Endothelial cell of umbilical vein (primary cell): ENCODE results near the gene LRP2. TPM values are rescaled to one million over a fixed set of nuclear protein-coding genes. Genes with fewer than 3 reads are reported as not detected.

ENCODE experiments used
- BruUV-seq: library from RNA; stranded (reverse); fragments of 400-500 nt; replicated peaks from 2 replicates; lab custom pipeline; 2021; lab: Mats Ljungman, UMichigan
- CTCF ChIA-PET: fragments of 300-600, 350-600 bp; sonication (Branson Sonifier 250); formaldehyde crosslinking; loops from one replicate; lab custom pipeline; 2021; ENCODE audit warnings: antibody characterized with exemption, inconsistent platforms; lab: Charles Lee
- POLR2A ChIA-PET: fragments of 300-600, 350-600 bp; sonication (Branson Sonifier 250); formaldehyde crosslinking; loops from one replicate; lab custom pipeline; 2021; ENCODE audit warnings: antibody characterized with exemption, inconsistent platforms; lab: Charles Lee
- DNase-seq: peaks from one replicate; pipeline ENCODE4 v3.0.0-alpha.2; 2011; ENCODE audit warnings: low read depth, low spot score
- FAIRE-seq: peaks from 2 replicates; lab custom pipeline; 2011; peaks lifted over from hg19 to GRCh38; lab: Jason Lieb, UNC
- H2AFZ ChIP-seq: 2 replicates; pipeline ENCODE4 v1.6.0; 2012; ENCODE audit warnings: low read depth, low read length, control low read depth, inconsistent platforms
- H3K27ac ChIP-seq: 2 replicates; pipeline ENCODE4 v1.5.1; 2011; ENCODE audit warnings: low read depth, mild to moderate bottlenecking, control low read depth, low read length, moderate library complexity; ENCODE audit not compliant: insufficient read depth
- H3K27me3 ChIP-seq, 2 experiments: 2 replicates each; pipeline versions ENCODE4 v1.6.0 to v1.6.1; 2011; ENCODE audit warnings: low read length in 2 of 2, mixed read lengths in 1 of 2; ENCODE audit not compliant: control insufficient read depth in 2 of 2, insufficient read depth in 2 of 2
- H3K36me3 ChIP-seq, 2 experiments: 2 replicates in 1 of 2; 3 replicates in 1 of 2; pipeline ENCODE4 v1.5.1; 2011; ENCODE audit warnings: low read length in 2 of 2, mild to moderate bottlenecking in 1 of 2, moderate library complexity in 1 of 2; ENCODE audit not compliant: control insufficient read depth in 2 of 2, insufficient read depth in 2 of 2; ENCODE audit errors: extremely low read depth in 1 of 2
- H3K4me1 ChIP-seq: 3 replicates; pipeline ENCODE4 v1.5.1; 2011; ENCODE audit warnings: mild to moderate bottlenecking, low read length; ENCODE audit not compliant: control insufficient read depth, insufficient read depth; ENCODE audit errors: extremely low read depth
- H3K4me2 ChIP-seq: 2 replicates; pipeline ENCODE4 v1.6.1; 2011; ENCODE audit warnings: low read length, control low read depth, mixed read lengths; ENCODE audit not compliant: insufficient read depth
- H3K4me3 ChIP-seq, 3 experiments: fragments of 200-600 bp in 1 of 3; sonication (generic), shearing (Covaris generic) in 1 of 3; replicated peaks in 1 of 3; 2 replicates each; pipeline ENCODE4 v1.5.1; 2011 to 2016; ENCODE audit warnings: control low read depth in 3 of 3, low read length in 3 of 3, mild to moderate bottlenecking in 2 of 3, inconsistent platforms in 1 of 3, low read depth in 1 of 3, moderate library complexity in 1 of 3; ENCODE audit not compliant: insufficient read depth in 1 of 3
- H3K79me2 ChIP-seq: 2 replicates; pipeline ENCODE4 v1.6.0; 2012; ENCODE audit warnings: low read length, inconsistent platforms; ENCODE audit not compliant: control insufficient read depth, insufficient read depth
- H3K9ac ChIP-seq: replicated peaks from 2 replicates; pipeline ENCODE3; 2011; ENCODE audit warnings: low read length, control low read depth; ENCODE audit not compliant: insufficient read depth; ENCODE audit errors: extremely low read depth
- H3K9me1 ChIP-seq: replicated peaks from 3 replicates; pipeline ENCODE4 v1.6.0; 2011; ENCODE audit warnings: mild to moderate bottlenecking, low read length; ENCODE audit not compliant: control insufficient read depth, insufficient read depth; ENCODE audit errors: extremely low read depth
- H3K9me3 ChIP-seq: replicated peaks from 2 replicates; pipeline ENCODE4 v1.5.1; 2012; ENCODE audit warnings: low read length, inconsistent platforms; ENCODE audit not compliant: control insufficient read depth, insufficient read depth
- H4K20me1 ChIP-seq: replicated peaks from 2 replicates; pipeline ENCODE3; 2011; ENCODE audit warnings: mild to moderate bottlenecking, low read length; ENCODE audit not compliant: control insufficient read depth, insufficient read depth; ENCODE audit errors: extremely low read depth
- EZH2 ChIP-seq: IDR thresholded peaks from 2 replicates; pipeline ENCODE4 v1.6.1; 2012; ENCODE audit warnings: borderline replicate concordance, low read depth, mild to moderate bottlenecking, moderate library complexity, low read length, inconsistent platforms; ENCODE audit not compliant: severe bottlenecking
- FOS ChIP-seq: IDR thresholded peaks from 2 replicates; pipeline ENCODE4 v1.6.1; 2011; ENCODE audit warnings: mild to moderate bottlenecking, low read length, moderate library complexity, borderline replicate concordance; ENCODE audit not compliant: insufficient read depth
- GATA2 ChIP-seq: IDR thresholded peaks from 2 replicates; pipeline ENCODE4 v1.7.0; 2011; ENCODE audit warnings: low read depth, mild to moderate bottlenecking, moderate library complexity, mixed read lengths, low read length; ENCODE audit not compliant: insufficient read length, insufficient read depth
- JUN ChIP-seq: IDR thresholded peaks from 2 replicates; pipeline ENCODE4 v1.6.1; 2011; ENCODE audit warnings: borderline replicate concordance, low read depth; ENCODE audit not compliant: insufficient read length, insufficient read depth
- MYC ChIP-seq: IDR thresholded peaks from one replicate; pipeline ENCODE4 v1.6.1; 2011; ENCODE audit warnings: mild to moderate bottlenecking, low read depth, low read length
- POLR2A ChIP-seq: IDR thresholded peaks from 2 replicates; pipeline ENCODE4 v1.6.1; 2012; ENCODE audit warnings: low read depth, mild to moderate bottlenecking, control low read depth, low read length
- POLR2AphosphoS5 ChIP-seq: IDR thresholded peaks from 2 replicates; pipeline ENCODE4 v1.6.1; 2012; ENCODE audit warnings: low read depth, mild to moderate bottlenecking, control low read depth, low read length, moderate library complexity; ENCODE audit not compliant: insufficient read depth
- dilution Hi-C: fragments of 300-500 bp; cut with MboI; formaldehyde crosslinking; loops from one replicate; pipeline ENCODE4 v1.15.0; 2019; ENCODE audit warnings: low sequenced_read_pairs; ENCODE audit not compliant: extremely low pct_ligation_motif_present
- intact Hi-C: fragments of 100-400 bp; cut with micrococcal nuclease; formaldehyde crosslinking; loops from one replicate; pipeline ENCODE4 v1.10.0; 2022
- polyA plus RNA-seq, 4 experiments: library from polyadenylated mRNA; depleted of rRNA in 3 of 4; stranded (reverse) in 3 of 4; unstranded in 1 of 4; fragments of >200 nt; gene quantifications; 2 replicates each; pipeline versions ENCODE4 v1.2.1 to v1.2.3, GENCODE V29; 2011 to 2012; ENCODE audit warnings: missing spikeins in 1 of 4
- total RNA-seq: library from RNA; stranded (reverse); gene quantifications from 2 replicates; pipeline ENCODE4 v1.2.3, GENCODE V29; 2021
- TF ChIP-seq, protein P1 (sequence below), 2 donors: IDR thresholded peaks; 1 replicate in 1 of 2; 2 replicates in 1 of 2; pipeline ENCODE4 v1.5.1; 2011; ENCODE audit warnings: low read length in 2 of 2, mild to moderate bottlenecking in 2 of 2, moderate library complexity in 2 of 2, control low read depth in 1 of 2, inconsistent platforms in 1 of 2, low read depth in 1 of 2; ENCODE audit not compliant: insufficient read depth in 1 of 2; ENCODE audit errors: extremely low read depth in 1 of 2
- TF ChIP-seq, protein P2 (sequence below): IDR thresholded peaks from 2 replicates; pipeline ENCODE4 v1.6.1; 2011; ENCODE audit not compliant: insufficient read depth, insufficient read length

LRP2 gene
- total and polyA plus RNA-seq, 2 donors (not counting 3 experiments of a cell fraction or from before 2014, with no cell fraction given), result not detected

DNA sequence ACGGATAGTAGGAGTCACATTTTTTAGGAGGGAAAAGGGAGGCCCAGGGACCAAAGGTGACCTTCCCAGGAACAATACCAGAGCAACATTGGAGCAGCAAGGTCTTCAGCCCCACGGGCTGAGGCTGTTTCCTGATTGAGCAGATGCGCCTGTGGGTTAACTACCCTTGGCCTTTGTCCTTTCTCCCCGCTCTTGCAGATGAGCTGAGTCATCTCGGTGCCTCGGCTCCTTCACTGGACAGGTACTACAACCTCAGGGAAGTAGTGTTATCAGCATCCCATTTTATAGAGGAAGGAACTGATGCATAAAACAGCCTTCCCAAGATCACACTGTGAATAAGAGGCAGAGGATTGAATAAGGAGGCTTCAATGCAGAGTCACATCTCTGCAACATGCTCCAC lies 249.5 kb downstream of the LRP2 start:
- H3K9me1 ChIP-seq, result no peaks in the 10 kb centered on the region
- ChIA-PET CTCF (interaction anchor here (5.2 to 9.0 kb wide), 2 partner anchors 28 to 108 kb away, joined by 158 to 217 read pairs; no protein-coding TSS in a partner anchor), POLR2A (no interaction called here)
- H3K4me2 ChIP-seq, result no peak overlapping the region
- H2AFZ ChIP-seq, result no peak overlapping the region
- H4K20me1 ChIP-seq, result no peaks in the 10 kb centered on the region
- no peak for TF ChIP-seq MYC
- TF ChIP-seq, protein P1, sequence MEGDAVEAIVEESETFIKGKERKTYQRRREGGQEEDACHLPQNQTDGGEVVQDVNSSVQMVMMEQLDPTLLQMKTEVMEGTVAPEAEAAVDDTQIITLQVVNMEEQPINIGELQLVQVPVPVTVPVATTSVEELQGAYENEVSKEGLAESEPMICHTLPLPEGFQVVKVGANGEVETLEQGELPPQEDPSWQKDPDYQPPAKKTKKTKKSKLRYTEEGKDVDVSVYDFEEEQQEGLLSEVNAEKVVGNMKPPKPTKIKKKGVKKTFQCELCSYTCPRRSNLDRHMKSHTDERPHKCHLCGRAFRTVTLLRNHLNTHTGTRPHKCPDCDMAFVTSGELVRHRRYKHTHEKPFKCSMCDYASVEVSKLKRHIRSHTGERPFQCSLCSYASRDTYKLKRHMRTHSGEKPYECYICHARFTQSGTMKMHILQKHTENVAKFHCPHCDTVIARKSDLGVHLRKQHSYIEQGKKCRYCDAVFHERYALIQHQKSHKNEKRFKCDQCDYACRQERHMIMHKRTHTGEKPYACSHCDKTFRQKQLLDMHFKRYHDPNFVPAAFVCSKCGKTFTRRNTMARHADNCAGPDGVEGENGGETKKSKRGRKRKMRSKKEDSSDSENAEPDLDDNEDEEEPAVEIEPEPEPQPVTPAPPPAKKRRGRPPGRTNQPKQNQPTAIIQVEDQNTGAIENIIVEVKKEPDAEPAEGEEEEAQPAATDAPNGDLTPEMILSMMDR (IDR thresholded peaks at IDR 0.05; ENCODE audit: extremely low read depth in 1 of 2, insufficient read depth in 1 of 2, low read depth in 1 of 2, low read length in 2 of 2), result no peak
- TF ChIP-seq JUN, result no peak
- no peak for TF ChIP-seq POLR2AphosphoS5
- TF ChIP-seq EZH2, result no peak
- no peak for TF ChIP-seq POLR2A
- TF ChIP-seq, protein P2, sequence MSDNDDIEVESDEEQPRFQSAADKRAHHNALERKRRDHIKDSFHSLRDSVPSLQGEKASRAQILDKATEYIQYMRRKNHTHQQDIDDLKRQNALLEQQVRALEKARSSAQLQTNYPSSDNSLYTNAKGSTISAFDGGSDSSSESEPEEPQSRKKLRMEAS, result no peak
- TF ChIP-seq GATA2, result no peak
- no peak for TF ChIP-seq FOS
- H3K79me2 ChIP-seq, result no peaks in the 10 kb centered on the region
- peaks cover 11% of the 10 kb centered on the region for H3K4me1 ChIP-seq
- intact Hi-C loops, result no loop called here
- dilution Hi-C loops, result no loop called here
- no peaks in the 10 kb centered on the region for H3K9me3 ChIP-seq
- H3K36me3 ChIP-seq, result no peaks in the 10 kb centered on the region
- no peak overlapping the region for H3K9ac ChIP-seq
- H3K4me3 ChIP-seq, result no peak overlapping the region
- no peak for FAIRE-seq
- BruUV-seq, result no TSS peak
- no peaks in the 10 kb centered on the region for H3K27me3 ChIP-seq
- no peak overlapping the region for H3K27ac ChIP-seq
- no peak for DNase-seq
